BE2C (cell line): Measurements from ENCODE around the gene C1orf116.

ENCODE experiments used
- DNase-seq: peaks from one replicate; pipeline ENCODE4 v3.0.0-alpha.2; 2020
- H3K27me3 ChIP-seq: fragments of 250-450 bp; sonication (Bioruptor Pico); 2 replicates; pipeline ENCODE4 v1.5.1; 2020; ENCODE audit warnings: mild to moderate bottlenecking
- H3K36me3 ChIP-seq: fragments of 250-450 bp; sonication (Bioruptor Pico); 2 replicates; pipeline ENCODE4 v1.5.1; 2020; ENCODE audit warnings: mild to moderate bottlenecking
- H3K4me1 ChIP-seq: fragments of 250-450 bp; sonication (Bioruptor Pico); 2 replicates; pipeline ENCODE4 v1.5.1; 2020
- H3K4me3 ChIP-seq: 2 replicates; pipeline ENCODE4 v1.5.1; 2011; ENCODE audit warnings: low read depth, low read length
- H3K9me3 ChIP-seq: fragments of 250-450 bp; sonication (Bioruptor Pico); 2 replicates; pipeline ENCODE4 v1.5.1; 2020
- CTCF ChIP-seq: IDR thresholded peaks from 2 replicates; pipeline ENCODE4 v1.5.1; 2012; ENCODE audit warnings: mild to moderate bottlenecking, low read depth, low read length

Gene C1orf116

GRCh38 chr1:207035877-207036551, 3.5 kb upstream of the C1orf116 start:
- Histone ChIP-seq H3K4me1 (no peaks in the 10 kb centered on the region), H3K27me3 (peaks cover 75% of the 10 kb centered on the region), H3K36me3 (no peaks in the 10 kb centered on the region), H3K9me3 (no peaks in the 10 kb centered on the region), H3K4me3 (no peak overlapping the region)
- no peak for DNase-seq
- TF ChIP-seq CTCF: no peak

- TF ChIP-seq CTCF: no peak
- DNase-seq: no peak
Measured at GRCh38 chr1:207034998-207035397, 2.4 kb upstream of the C1orf116 start.

GRCh38 chr1:207034208-207034607, 1.7 kb upstream of the C1orf116 start:
- Histone ChIP-seq H3K9me3 (no peaks in the 10 kb centered on the region), H3K4me3 (no peak overlapping the region), H3K36me3 (no peaks in the 10 kb centered on the region), H3K27me3 (peaks cover 93% of the 10 kb centered on the region), H3K4me1 (no peaks in the 10 kb centered on the region)
- no peak for TF ChIP-seq CTCF
- no peak for DNase-seq

More at GRCh38 chr1:207034998-207035397, 2.4 kb upstream of the C1orf116 start:
- H3K4me3 ChIP-seq: no peak overlapping the region
- H3K27me3 ChIP-seq: peaks cover 85% of the 10 kb centered on the region
- H3K36me3 ChIP-seq: no peaks in the 10 kb centered on the region
- no peaks in the 10 kb centered on the region for H3K9me3 ChIP-seq
- no peaks in the 10 kb centered on the region for H3K4me1 ChIP-seq

GRCh38 chr1:207033302-207033701, 746 bp upstream of the C1orf116 start:
- H3K36me3 ChIP-seq: no peaks in the 10 kb centered on the region
- H3K27me3 ChIP-seq: peaks cover 96% of the 10 kb centered on the region
- DNase-seq: no peak
- no peak for TF ChIP-seq CTCF
- no peaks in the 10 kb centered on the region for H3K4me1 ChIP-seq
- H3K4me3 ChIP-seq: no peak overlapping the region
- H3K9me3 ChIP-seq: no peaks in the 10 kb centered on the region

GRCh38 chr1:207031632-207032264, 808 bp downstream of the C1orf116 start:
- DNase-seq: no peak
- Histone ChIP-seq H3K4me1 (no peaks in the 10 kb centered on the region), H3K9me3 (no peaks in the 10 kb centered on the region), H3K36me3 (no peaks in the 10 kb centered on the region), H3K27me3 (peaks cover 93% of the 10 kb centered on the region), H3K4me3 (no peak overlapping the region)
- TF ChIP-seq CTCF: no peak

GRCh38 chr1:207031016-207031415, 1.5 kb downstream of the C1orf116 start:
- H3K4me1 ChIP-seq: no peaks in the 10 kb centered on the region
- H3K4me3 ChIP-seq: no peak overlapping the region
- no peak for DNase-seq

More at GRCh38 chr1:207031016-207031415, 1.5 kb downstream of the C1orf116 start:
- no peaks in the 10 kb centered on the region for H3K36me3 ChIP-seq
- TF ChIP-seq CTCF: no peak
- no peaks in the 10 kb centered on the region for H3K9me3 ChIP-seq
- H3K27me3 ChIP-seq: peaks cover 91% of the 10 kb centered on the region
